ENCODE measurements around the gene RCOR1. TPM values are rescaled to one million over a fixed set of nuclear protein-coding genes. Genes with fewer than 3 reads are reported as not detected.
A peak's percentile ranks its signal among the peaks of the same experiment; 100 is the strongest.

RCOR1 gene
- total RNA-seq, 4 donors from 2014 or later, result 15.7 to 31.0 (median 25.8) TPM

DNA sequence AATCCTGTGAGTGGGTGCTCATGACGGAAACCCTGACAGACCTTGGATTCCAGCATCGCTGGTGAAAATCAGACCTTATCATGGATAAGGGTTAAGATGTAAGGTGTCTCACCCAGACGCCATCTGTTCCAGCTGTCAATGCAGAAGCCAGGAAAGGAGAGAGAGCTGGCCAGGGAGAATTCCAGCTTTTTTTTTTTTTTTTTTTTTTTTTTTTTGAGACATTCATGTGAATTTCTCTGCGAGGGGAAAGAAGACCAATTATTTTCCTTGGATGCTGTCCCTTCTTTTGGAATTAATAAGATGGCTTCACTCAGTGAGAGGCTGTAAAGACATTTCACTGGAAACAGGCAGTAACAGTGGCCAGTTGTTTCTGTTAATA, 186.6 kb downstream of the RCOR1 start:
- Histone ChIP-seq H3K27me3 (no peaks in the 10 kb centered on the region), H3K27ac (peak overlapping the region; percentile 93 to 97 (median 95)), H3K4me1 (peaks cover 0 to 38% (median 13%) of the 10 kb centered on the region in 4 donors), H3K4me3 (peak overlapping the region in 2 of 4 donors; percentile 76 to 97), H3K36me3 (no peaks in the 10 kb centered on the region), H3K9me3 (no peaks in the 10 kb centered on the region)
- in situ Hi-C loops (cut with MboI; ENCODE audit: low pct_ligation_motif_present in 1 of 4, low pct_unique_long_range_greater_than_20kb in 1 of 4, low sequenced_read_pairs in 3 of 4) (no loop called here), intact Hi-C loops (cut with DNase I; ENCODE audit: low total_unique reads) (loop anchor here (10.0 kb wide), 1 partner anchor 136 kb away; no protein-coding TSS in a partner anchor)
- no peak for TF ChIP-seq POLR2AphosphoS5 (IDR thresholded peaks at IDR 0.05)
- no peak for TF ChIP-seq POLR2A (IDR thresholded peaks at IDR 0.05)
- no peak for TF ChIP-seq EP300 (IDR thresholded peaks at IDR 0.05; ENCODE audit: low read depth)
- TF ChIP-seq, protein P1, sequence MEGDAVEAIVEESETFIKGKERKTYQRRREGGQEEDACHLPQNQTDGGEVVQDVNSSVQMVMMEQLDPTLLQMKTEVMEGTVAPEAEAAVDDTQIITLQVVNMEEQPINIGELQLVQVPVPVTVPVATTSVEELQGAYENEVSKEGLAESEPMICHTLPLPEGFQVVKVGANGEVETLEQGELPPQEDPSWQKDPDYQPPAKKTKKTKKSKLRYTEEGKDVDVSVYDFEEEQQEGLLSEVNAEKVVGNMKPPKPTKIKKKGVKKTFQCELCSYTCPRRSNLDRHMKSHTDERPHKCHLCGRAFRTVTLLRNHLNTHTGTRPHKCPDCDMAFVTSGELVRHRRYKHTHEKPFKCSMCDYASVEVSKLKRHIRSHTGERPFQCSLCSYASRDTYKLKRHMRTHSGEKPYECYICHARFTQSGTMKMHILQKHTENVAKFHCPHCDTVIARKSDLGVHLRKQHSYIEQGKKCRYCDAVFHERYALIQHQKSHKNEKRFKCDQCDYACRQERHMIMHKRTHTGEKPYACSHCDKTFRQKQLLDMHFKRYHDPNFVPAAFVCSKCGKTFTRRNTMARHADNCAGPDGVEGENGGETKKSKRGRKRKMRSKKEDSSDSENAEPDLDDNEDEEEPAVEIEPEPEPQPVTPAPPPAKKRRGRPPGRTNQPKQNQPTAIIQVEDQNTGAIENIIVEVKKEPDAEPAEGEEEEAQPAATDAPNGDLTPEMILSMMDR (IDR thresholded peaks at IDR 0.05), result no peak
- no peak for DNase-seq
- WGBS, 2 donors (ENCODE audit: low coverage in 1 of 2), result 41 to 57% methylated on average over 4 of the region's 4 CpGs

DNA sequence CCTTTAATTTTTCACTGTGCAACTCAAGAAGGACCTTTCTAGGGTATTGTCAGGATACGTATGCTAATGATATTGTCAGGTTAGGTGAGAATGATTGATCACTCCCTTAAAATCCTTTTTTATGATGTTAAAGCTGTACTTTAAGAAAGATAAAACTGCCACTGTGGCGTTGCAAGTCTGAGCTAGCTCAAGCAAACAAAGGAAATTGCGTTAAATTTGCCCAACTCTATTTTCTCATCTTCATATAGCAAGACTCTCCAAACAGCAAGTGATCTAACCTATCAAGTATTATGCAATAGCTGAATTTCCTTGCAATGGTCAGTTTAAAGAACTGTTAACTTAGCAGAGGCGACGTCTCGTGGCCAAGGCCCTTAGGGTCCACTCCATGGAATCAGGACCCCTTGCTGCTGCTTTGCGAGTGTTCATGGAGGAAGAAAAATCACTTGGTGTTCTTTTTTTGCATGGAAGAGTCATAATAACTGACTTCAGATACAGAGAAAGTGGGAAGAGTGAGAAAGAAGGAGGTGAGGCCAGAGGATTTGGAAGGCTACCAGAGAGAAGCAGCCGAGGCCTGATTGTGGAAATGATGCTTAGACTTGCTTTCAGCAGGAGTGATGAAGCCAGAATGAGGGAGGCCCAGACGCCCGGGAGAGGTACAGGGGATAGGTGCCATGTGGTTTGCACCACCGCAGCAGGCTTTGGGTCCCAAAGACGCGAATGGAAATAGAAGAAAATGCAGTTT, 187.3 kb downstream of the RCOR1 start:
- no peak for DNase-seq
- in situ Hi-C loops (cut with MboI; ENCODE audit: low pct_ligation_motif_present in 1 of 4, low pct_unique_long_range_greater_than_20kb in 1 of 4, low sequenced_read_pairs in 3 of 4), result no loop called here

More for the DNA sequence above, 187.3 kb downstream of the RCOR1 start:
- Histone ChIP-seq H3K9me3 (no peaks in the 10 kb centered on the region), H3K27me3 (no peaks in the 10 kb centered on the region), H3K36me3 (no peaks in the 10 kb centered on the region), H3K4me3 (no peak overlapping the region), H3K27ac (no peak overlapping the region), H3K4me1 (peaks cover 0 to 38% (median 13%) of the 10 kb centered on the region in 4 donors)
- intact Hi-C loops (cut with DNase I; ENCODE audit: low total_unique reads), result loop anchor here (10.0 kb wide), 1 partner anchor 135 kb away; no protein-coding TSS in a partner anchor
- no peak for TF ChIP-seq POLR2A (IDR thresholded peaks at IDR 0.05)
- TF ChIP-seq POLR2AphosphoS5 (IDR thresholded peaks at IDR 0.05), result no peak
- no peak for TF ChIP-seq EP300 (IDR thresholded peaks at IDR 0.05; ENCODE audit: low read depth)
- TF ChIP-seq, protein P1 (IDR thresholded peaks at IDR 0.05), result no peak
- 73% methylated on average over 10 to 13 of the region's 13 CpGs for WGBS, 2 donors (ENCODE audit: low coverage in 1 of 2)

Small RNAs within 50 kb of the gene (small RNA-seq; reads per million reads assigned to genes)
- 0 reads per million in 4 donors for gene RF00019
- gene RN7SL546P, result 0 reads per million in 4 donors

Other genes starting within 250 kb of the RCOR1 start
- gene CINP, start 229.8 kb upstream of the RCOR1 start, total RNA-seq, result 10 to 100 TPM; 10.5 to 32.0 (median 19.0) TPM
- 10 to 100 TPM; 12.6 to 47.4 (median 17.9) TPM for gene TECPR2, start 229.7 kb upstream of the RCOR1 start, total RNA-seq
- 100 to 1,000 TPM; 171 to 504 (median 319) TPM for gene ANKRD9, start 82.9 kb upstream of the RCOR1 start, total RNA-seq
- 10 to 100 TPM; 18.7 to 28.9 (median 25.0) TPM for gene TRAF3, start 184.8 kb downstream of the RCOR1 start, total RNA-seq

Data from transverse colon (tissue), 4 donors.